Kidney tubule cell (primary cell): ENCODE measurements around the gene IMPACT.
A peak's percentile ranks its signal among the peaks of the same experiment; 100 is the strongest.

Source experiments
- DNase-seq: peaks from one replicate; pipeline ENCODE4 v3.0.0-alpha.2; 2018; ENCODE audit warnings: low spot score

The IMPACT gene

GRCh38 chr18:24421831-24422230 lies 4.6 kb upstream of the IMPACT start:
- no peak for DNase-seq

- DNase-seq = no peak
Measured at GRCh38 chr18:24426073-24426397, 435 bp upstream of the IMPACT start.

GRCh38 chr18:24427484-24427883 lies 1.0 kb downstream of the IMPACT start:
- DNase-seq = peak; percentile 42

- no peak for DNase-seq
Measured at GRCh38 chr18:24428709-24429108, 2.2 kb downstream of the IMPACT start.

- DNase-seq = no peak
Measured at GRCh38 chr18:24429188-24429587, 2.7 kb downstream of the IMPACT start.

- no peak for DNase-seq
Measured at GRCh38 chr18:24432618-24433017, 6.1 kb downstream of the IMPACT start.

GRCh38 chr18:24436939-24437338 lies 10.5 kb downstream of the IMPACT start:
- no peak for DNase-seq

- DNase-seq = no peak
Measured at GRCh38 chr18:24443870-24444269, 17.4 kb downstream of the IMPACT start.

GRCh38 chr18:24446453-24446852 lies 20.0 kb downstream of the IMPACT start:
- no peak for DNase-seq

GRCh38 chr18:24446953-24447538 lies 20.6 kb downstream of the IMPACT start:
- no peak for DNase-seq

GRCh38 chr18:24447961-24448360 lies 21.5 kb downstream of the IMPACT start:
- no peak for DNase-seq

- no peak for DNase-seq
Measured at GRCh38 chr18:24456549-24456948, 30.1 kb downstream of the IMPACT start.

GRCh38 chr18:24459772-24460171 lies 33.3 kb downstream of the IMPACT start:
- DNase-seq = no peak

- DNase-seq = no peak
Measured at GRCh38 chr18:24460388-24460787, 33.9 kb downstream of the IMPACT start, which contains the start of gene HRH4. TSS of gene HRH4 (plus strand) at chr18:24460637. CDS start at chr18:24460729, 92 bp downstream.

GRCh38 chr18:24461996-24462395 lies 35.5 kb downstream of the IMPACT start:
- no peak for DNase-seq

- DNase-seq = no peak
Measured at GRCh38 chr18:24462838-24463775, 36.6 kb downstream of the IMPACT start.

- DNase-seq = no peak
Measured at GRCh38 chr18:24465486-24465885, 39.0 kb downstream of the IMPACT start.

GRCh38 chr18:24466771-24467170 lies 40.3 kb downstream of the IMPACT start:
- no peak for DNase-seq

- no peak for DNase-seq
Measured at GRCh38 chr18:24470022-24470618, 43.6 kb downstream of the IMPACT start.

GRCh38 chr18:24470805-24471204 lies 44.3 kb downstream of the IMPACT start:
- no peak for DNase-seq

GRCh38 chr18:24472591-24472990 lies 46.1 kb downstream of the IMPACT start:
- no peak for DNase-seq

GRCh38 chr18:24474406-24474805 lies 47.9 kb downstream of the IMPACT start:
- DNase-seq = no peak

- DNase-seq = no peak
Measured at GRCh38 chr18:24475926-24476589, 49.6 kb downstream of the IMPACT start.
